AG09309 (cell line): ENCODE measurements around the gene LDHAL6B.
A peak's percentile ranks its signal among the peaks of the same experiment; 100 is the strongest.

Source experiments
- DNase-seq: peaks from one replicate; pipeline ENCODE4 v3.0.0-alpha.2; 2010; ENCODE audit warnings: low read depth
- H3K4me3 ChIP-seq: 2 replicates; pipeline ENCODE4 v1.5.1; 2011; ENCODE audit warnings: mild to moderate bottlenecking, low read depth, low read length, moderate library complexity; ENCODE audit not compliant: control insufficient read depth
- CTCF ChIP-seq: IDR thresholded peaks from 2 replicates; pipeline ENCODE4 v1.5.1; 2011; ENCODE audit warnings: mild to moderate bottlenecking, low read depth, low read length, inconsistent platforms; ENCODE audit not compliant: insufficient read depth, control insufficient read depth; ENCODE audit errors: missing control alignments

The LDHAL6B gene

GRCh38 chr15:59227021-59227420 is 20.4 kb downstream of the LDHAL6B start:
- no peak overlapping the region for H3K4me3 ChIP-seq
- DNase-seq = no peak
- TF ChIP-seq CTCF = no peak

GRCh38 chr15:59229015-59229414 is 22.4 kb downstream of the LDHAL6B start:
- TF ChIP-seq CTCF = no peak
- H3K4me3 ChIP-seq = no peak overlapping the region
- no peak for DNase-seq

- DNase-seq = no peak
- H3K4me3 ChIP-seq = no peak overlapping the region
- no peak for TF ChIP-seq CTCF
Measured at GRCh38 chr15:59229453-59229852, 22.8 kb downstream of the LDHAL6B start.

- no peak for DNase-seq
- no peak overlapping the region for H3K4me3 ChIP-seq
- TF ChIP-seq CTCF = no peak
Measured at GRCh38 chr15:59230531-59231055, 23.9 kb downstream of the LDHAL6B start.

GRCh38 chr15:59232476-59232875 is 25.8 kb downstream of the LDHAL6B start:
- TF ChIP-seq CTCF = no peak
- peak; percentile 67 for DNase-seq
- H3K4me3 ChIP-seq = no peak overlapping the region

GRCh38 chr15:59236394-59236793 is 29.8 kb downstream of the LDHAL6B start:
- no peak for DNase-seq
- H3K4me3 ChIP-seq = no peak overlapping the region
- TF ChIP-seq CTCF = no peak
